Gastrocnemius medialis (tissue), 4 donors: ENCODE results near the gene STKLD1.

Experiments
- POLR2A ChIP-seq, 2 donors: fragments of 450-650 bp; IDR thresholded peaks; one replicate each; pipeline ENCODE4 v1.6.1; 2017; ENCODE audit warnings: antibody characterized with exemption in 2 of 2, mild to moderate bottlenecking in 2 of 2, moderate library complexity in 2 of 2
- TF ChIP-seq, protein P1 (sequence below), 5 experiments: fragments of 450-650 bp in 3 of 5; fragments of 200-600 bp in 2 of 5; sonication (generic) in 2 of 5; IDR thresholded peaks in 4 of 5; conservative IDR thresholded peaks in 1 of 5; 1 replicate in 4 of 5; 2 replicates in 1 of 5; pipeline ENCODE4 v1.5.1; 2016 to 2019; ENCODE audit warnings: antibody characterized with exemption in 5 of 5, mild to moderate bottlenecking in 3 of 5, moderate library complexity in 3 of 5

- TF ChIP-seq, protein P1, sequence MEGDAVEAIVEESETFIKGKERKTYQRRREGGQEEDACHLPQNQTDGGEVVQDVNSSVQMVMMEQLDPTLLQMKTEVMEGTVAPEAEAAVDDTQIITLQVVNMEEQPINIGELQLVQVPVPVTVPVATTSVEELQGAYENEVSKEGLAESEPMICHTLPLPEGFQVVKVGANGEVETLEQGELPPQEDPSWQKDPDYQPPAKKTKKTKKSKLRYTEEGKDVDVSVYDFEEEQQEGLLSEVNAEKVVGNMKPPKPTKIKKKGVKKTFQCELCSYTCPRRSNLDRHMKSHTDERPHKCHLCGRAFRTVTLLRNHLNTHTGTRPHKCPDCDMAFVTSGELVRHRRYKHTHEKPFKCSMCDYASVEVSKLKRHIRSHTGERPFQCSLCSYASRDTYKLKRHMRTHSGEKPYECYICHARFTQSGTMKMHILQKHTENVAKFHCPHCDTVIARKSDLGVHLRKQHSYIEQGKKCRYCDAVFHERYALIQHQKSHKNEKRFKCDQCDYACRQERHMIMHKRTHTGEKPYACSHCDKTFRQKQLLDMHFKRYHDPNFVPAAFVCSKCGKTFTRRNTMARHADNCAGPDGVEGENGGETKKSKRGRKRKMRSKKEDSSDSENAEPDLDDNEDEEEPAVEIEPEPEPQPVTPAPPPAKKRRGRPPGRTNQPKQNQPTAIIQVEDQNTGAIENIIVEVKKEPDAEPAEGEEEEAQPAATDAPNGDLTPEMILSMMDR (IDR thresholded peaks at IDR 0.05 in 4 of 5, conservative IDR thresholded peaks at IDR 0.05 in 1 of 5), result no peak
- no peak for TF ChIP-seq POLR2A (IDR thresholded peaks at IDR 0.05)
Measured at GRCh38 chr9:133427658-133428348, 51.6 kb downstream of the STKLD1 start.
